GM13976 (cell line): Measurements from ENCODE around the gene RUNX3.

Experiments used
- DNase-seq: peaks from one replicate; pipeline ENCODE4 v3.0.0; 2012; ENCODE audit warnings: low spot score
- CTCF ChIP-seq: IDR thresholded peaks from 2 replicates; pipeline ENCODE4 v1.5.1; 2012; ENCODE audit warnings: borderline replicate concordance, mild to moderate bottlenecking; ENCODE audit not compliant: insufficient read depth; ENCODE audit errors: extremely low read depth, missing control alignments, control extremely low read depth
- in situ Hi-C: fragments of 300-500 bp; cut with MboI; formaldehyde crosslinking; loops from one replicate; pipeline ENCODE4 v1.12.0; 2022; ENCODE audit warnings: low sequenced_read_pairs, mixed read lengths, inconsistent platforms; ENCODE audit not compliant: unreplicated experiment

RUNX3 gene

GRCh38 chr1:24939675-24940193, 9.7 kb upstream of the RUNX3 start:
- no peak for DNase-seq
- in situ Hi-C loops, result loop anchor here (10.0 kb wide), 1 partner anchor 95 kb away; no protein-coding TSS in a partner anchor
- TF ChIP-seq CTCF, result no peak

DNA sequence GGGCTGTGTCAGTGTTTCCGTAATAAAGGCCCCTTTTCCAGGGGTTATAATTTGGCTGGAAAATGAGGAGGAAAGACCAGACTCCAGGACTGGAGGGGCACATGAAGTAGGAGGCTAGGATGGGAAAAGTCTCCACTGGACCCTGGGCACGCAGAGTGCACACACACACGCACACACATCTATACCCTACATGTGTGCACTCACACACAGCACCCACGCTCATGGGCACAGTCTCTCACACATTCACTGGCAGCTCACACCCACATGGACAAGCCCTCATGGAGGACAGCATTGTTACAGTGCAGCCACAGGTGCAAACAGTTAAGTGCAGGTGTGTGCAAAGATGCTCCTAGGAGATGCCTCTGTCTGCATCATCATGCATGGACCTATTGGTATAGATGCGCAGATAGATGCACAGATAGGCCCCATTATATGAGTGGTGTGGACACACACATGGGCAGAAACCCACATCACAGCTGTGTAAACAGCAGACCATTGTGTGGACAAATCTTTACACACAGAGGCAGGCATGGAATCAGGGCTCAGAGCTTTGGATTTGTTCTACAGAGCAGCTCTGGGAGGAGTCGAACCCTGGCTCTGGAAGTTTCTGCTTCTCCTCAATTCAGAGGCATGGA, 9.1 kb upstream of the RUNX3 start:
- in situ Hi-C loops, result loop anchor here (10.0 kb wide), 1 partner anchor 96 kb away; no protein-coding TSS in a partner anchor
- DNase-seq, result no peak
- no peak for TF ChIP-seq CTCF

- in situ Hi-C loops, result loop anchor here (10.0 kb wide), 1 partner anchor 97 kb away; no protein-coding TSS in a partner anchor
- TF ChIP-seq CTCF, result no peak
- no peak for DNase-seq
Measured at GRCh38 chr1:24938276-24938675, 8.2 kb upstream of the RUNX3 start.

- no peak for TF ChIP-seq CTCF
- in situ Hi-C loops, result loop anchor here (10.0 kb wide), 1 partner anchor 98 kb away; no protein-coding TSS in a partner anchor
- DNase-seq, result no peak
Measured at GRCh38 chr1:24936684-24937083, 6.6 kb upstream of the RUNX3 start.

- no peak for TF ChIP-seq CTCF
- DNase-seq, result peak; percentile 72
- in situ Hi-C loops, result loop anchor here (10.0 kb wide), 1 partner anchor 99 kb away; no protein-coding TSS in a partner anchor
Measured at GRCh38 chr1:24935615-24936484, 5.8 kb upstream of the RUNX3 start.

GRCh38 chr1:24935196-24935526, 5.1 kb upstream of the RUNX3 start:
- no peak for TF ChIP-seq CTCF
- in situ Hi-C loops, result loop anchor here (10.0 kb wide), 1 partner anchor 100 kb away; no protein-coding TSS in a partner anchor
- no peak for DNase-seq
